Hematopoietic multipotent progenitor cell treated with erythropoietin and hydrocortisone succinate and interleukin-3 and kit ligand, for 8 days (in vitro differentiated cells): ENCODE measurements around the gene ARAF.
A peak's percentile ranks its signal among the peaks of the same experiment; 100 is the strongest.
"Not testable (repeated sequence)": the region's sequence is repeated elsewhere in the genome, so short reads cannot be mapped to it uniquely, and the experiment has no call there.

Source experiments
- DNase-seq: peaks from one replicate; pipeline ENCODE4 v3.0.0-alpha.2; 2015

The ARAF gene

GRCh38 chrX:47586043-47586787 is 25.2 kb downstream of the ARAF start:
- no peak for DNase-seq

GRCh38 chrX:47587091-47587891 is 26.3 kb downstream of the ARAF start:
- no peak for DNase-seq

GRCh38 chrX:47587906-47588735 is 27.1 kb downstream of the ARAF start:
- no peak for DNase-seq

GRCh38 chrX:47590984-47591383 is 30.0 kb downstream of the ARAF start:
- DNase-seq, result no peak

- no peak for DNase-seq
Observed at GRCh38 chrX:47593522-47593921, 32.5 kb downstream of the ARAF start.

GRCh38 chrX:47595716-47596251 is 34.8 kb downstream of the ARAF start:
- no peak for DNase-seq

GRCh38 chrX:47596256-47596655 is 35.3 kb downstream of the ARAF start:
- DNase-seq, result no peak

- DNase-seq, result no peak
Observed at GRCh38 chrX:47597222-47597621, 36.2 kb downstream of the ARAF start.

GRCh38 chrX:47603125-47603524 is 42.1 kb downstream of the ARAF start:
- DNase-seq, result not testable (repeated sequence)

- DNase-seq, result no peak
Observed at GRCh38 chrX:47605024-47605423, 44.0 kb downstream of the ARAF start.

- no peak for DNase-seq
Observed at GRCh38 chrX:47607091-47607490, 46.1 kb downstream of the ARAF start.

GRCh38 chrX:47608130-47608810 is 47.3 kb downstream of the ARAF start:
- DNase-seq, result peak; percentile 16

GRCh38 chrX:47610511-47610910 is 49.5 kb downstream of the ARAF start:
- DNase-seq, result no peak

- DNase-seq, result no peak
Observed at GRCh38 chrX:47611489-47611888, 50.5 kb downstream of the ARAF start.

- DNase-seq, result no peak
Observed at GRCh38 chrX:47611926-47612325, 50.9 kb downstream of the ARAF start.

- no peak for DNase-seq
Observed at GRCh38 chrX:47612418-47612817, 51.4 kb downstream of the ARAF start.

- peak; percentile 42 for DNase-seq
Observed at GRCh38 chrX:47613082-47613481, 52.1 kb downstream of the ARAF start.

GRCh38 chrX:47614618-47615017 is 53.6 kb downstream of the ARAF start:
- DNase-seq, result no peak

GRCh38 chrX:47618923-47619485 is 58.0 kb downstream of the ARAF start:
- DNase-seq, result no peak

GRCh38 chrX:47619486-47620302 is 58.7 kb downstream of the ARAF start, which contains the start of gene SYN1:
Gene SYN1 (minus strand): TSS chrX:47619857. CDS start chrX:47619728, 129 bp downstream.
- DNase-seq, result peak; percentile 78

GRCh38 chrX:47620303-47620685 is 59.3 kb downstream of the ARAF start:
- no peak for DNase-seq
